ENCODE measurements around the gene CAMK1D. TPM values are rescaled to one million over a fixed set of nuclear protein-coding genes. Genes with fewer than 3 reads are reported as not detected.

The CAMK1D gene
- total RNA-seq, 4 donors from 2014 or later, result 13.5 to 21.4 (median 15.7) TPM

DNA sequence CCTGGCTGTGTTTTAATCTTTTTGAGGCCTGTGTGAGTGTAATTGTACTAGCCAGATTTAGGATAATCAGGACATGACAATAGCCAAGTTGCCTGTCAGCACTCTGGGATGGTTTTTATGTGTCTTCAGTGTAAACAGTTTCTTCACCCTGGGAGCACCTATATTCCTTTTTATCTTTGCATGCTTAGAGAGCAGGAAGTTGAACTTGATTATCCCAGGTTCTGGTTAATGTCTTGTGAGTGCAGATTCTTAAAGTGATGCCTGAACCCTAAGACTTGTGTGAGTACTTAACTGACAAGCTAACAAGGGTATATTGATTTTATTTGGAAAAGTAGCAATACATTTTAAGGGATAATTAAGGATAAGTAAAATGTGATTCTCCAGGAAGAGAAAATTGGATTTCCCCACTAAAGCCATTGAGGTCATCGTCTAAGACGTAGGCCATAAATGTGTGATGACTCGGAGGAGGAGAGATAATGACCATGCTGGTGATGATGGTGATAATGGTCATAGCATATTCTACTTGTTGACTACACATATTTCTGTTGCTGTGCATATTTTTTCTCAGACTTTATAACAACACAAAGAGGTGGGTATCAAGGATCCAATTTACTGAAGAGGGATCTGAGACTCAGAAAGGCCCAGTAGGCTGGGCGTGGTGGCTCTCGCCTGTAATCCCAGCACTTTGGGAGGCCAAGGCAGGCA, 234.7 kb downstream of the CAMK1D start:
- no peak overlapping the region for H3K27ac ChIP-seq
- no peaks in the 10 kb centered on the region for H3K27me3 ChIP-seq
- no peaks in the 10 kb centered on the region for H3K9me3 ChIP-seq
- intact Hi-C loops (cut with DNase I; ENCODE audit: low total_unique reads), result no loop called here
- H3K36me3 ChIP-seq, result no peaks in the 10 kb centered on the region
- TF ChIP-seq EP300 (IDR thresholded peaks at IDR 0.05; ENCODE audit: low read depth) (no peak), POLR2AphosphoS5 (IDR thresholded peaks at IDR 0.05) (no peak), POLR2A (IDR thresholded peaks at IDR 0.05) (no peak)
- TF ChIP-seq, protein P1, sequence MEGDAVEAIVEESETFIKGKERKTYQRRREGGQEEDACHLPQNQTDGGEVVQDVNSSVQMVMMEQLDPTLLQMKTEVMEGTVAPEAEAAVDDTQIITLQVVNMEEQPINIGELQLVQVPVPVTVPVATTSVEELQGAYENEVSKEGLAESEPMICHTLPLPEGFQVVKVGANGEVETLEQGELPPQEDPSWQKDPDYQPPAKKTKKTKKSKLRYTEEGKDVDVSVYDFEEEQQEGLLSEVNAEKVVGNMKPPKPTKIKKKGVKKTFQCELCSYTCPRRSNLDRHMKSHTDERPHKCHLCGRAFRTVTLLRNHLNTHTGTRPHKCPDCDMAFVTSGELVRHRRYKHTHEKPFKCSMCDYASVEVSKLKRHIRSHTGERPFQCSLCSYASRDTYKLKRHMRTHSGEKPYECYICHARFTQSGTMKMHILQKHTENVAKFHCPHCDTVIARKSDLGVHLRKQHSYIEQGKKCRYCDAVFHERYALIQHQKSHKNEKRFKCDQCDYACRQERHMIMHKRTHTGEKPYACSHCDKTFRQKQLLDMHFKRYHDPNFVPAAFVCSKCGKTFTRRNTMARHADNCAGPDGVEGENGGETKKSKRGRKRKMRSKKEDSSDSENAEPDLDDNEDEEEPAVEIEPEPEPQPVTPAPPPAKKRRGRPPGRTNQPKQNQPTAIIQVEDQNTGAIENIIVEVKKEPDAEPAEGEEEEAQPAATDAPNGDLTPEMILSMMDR (IDR thresholded peaks at IDR 0.05), result no peak
- DNase-seq, result no peak
- no peak overlapping the region for H3K4me3 ChIP-seq
- in situ Hi-C loops (cut with MboI; ENCODE audit: low pct_ligation_motif_present in 1 of 4, low pct_unique_long_range_greater_than_20kb in 1 of 4, low sequenced_read_pairs in 3 of 4), result no loop called here
- WGBS, 2 donors (ENCODE audit: low coverage in 1 of 2), result 77 to 86% methylated on average over 3 to 5 of the region's 5 CpGs
- peaks cover 0 to 11% (median 6%) of the 10 kb centered on the region in 4 donors for H3K4me1 ChIP-seq

DNA sequence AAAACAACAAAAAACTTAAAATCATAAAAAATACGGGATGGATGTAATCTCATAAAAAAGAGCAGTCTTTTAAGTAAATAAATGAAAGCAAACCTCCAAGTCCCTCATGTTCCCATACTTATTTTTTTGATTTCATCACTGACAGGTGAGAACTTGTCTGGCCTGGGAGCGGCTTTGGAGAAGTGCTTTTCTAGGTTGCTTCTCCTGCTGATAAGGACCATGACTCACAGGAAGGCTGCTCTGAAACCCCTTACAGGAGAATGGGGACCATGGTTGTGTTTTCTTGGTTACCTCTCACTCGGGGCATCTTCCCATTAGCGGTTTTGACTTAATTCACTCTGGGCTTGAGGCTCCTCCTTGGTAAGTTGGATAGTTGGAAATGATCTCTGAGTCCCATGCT, 237.4 kb downstream of the CAMK1D start:
- 76 to 78% methylated on average over 4 of the region's 4 CpGs for whole genome bisulfite sequencing, 2 donors (ENCODE audit: low coverage in 1 of 2)
- in situ Hi-C loops (cut with MboI; ENCODE audit: low pct_ligation_motif_present in 1 of 4, low pct_unique_long_range_greater_than_20kb in 1 of 4, low sequenced_read_pairs in 3 of 4) (no loop called here), intact Hi-C loops (cut with DNase I; ENCODE audit: low total_unique reads) (no loop called here)
- Histone ChIP-seq H3K4me1 (peaks cover 0 to 11% (median 6%) of the 10 kb centered on the region in 4 donors), H3K36me3 (no peaks in the 10 kb centered on the region), H3K9me3 (no peaks in the 10 kb centered on the region), H3K27ac (no peak overlapping the region), H3K4me3 (no peak overlapping the region), H3K27me3 (no peaks in the 10 kb centered on the region)
- TF ChIP-seq EP300 (IDR thresholded peaks at IDR 0.05; ENCODE audit: low read depth) (no peak), POLR2AphosphoS5 (IDR thresholded peaks at IDR 0.05) (no peak), POLR2A (IDR thresholded peaks at IDR 0.05) (no peak)
- TF ChIP-seq, protein P1 (IDR thresholded peaks at IDR 0.05), result no peak
- no peak for DNase-seq

DNA sequence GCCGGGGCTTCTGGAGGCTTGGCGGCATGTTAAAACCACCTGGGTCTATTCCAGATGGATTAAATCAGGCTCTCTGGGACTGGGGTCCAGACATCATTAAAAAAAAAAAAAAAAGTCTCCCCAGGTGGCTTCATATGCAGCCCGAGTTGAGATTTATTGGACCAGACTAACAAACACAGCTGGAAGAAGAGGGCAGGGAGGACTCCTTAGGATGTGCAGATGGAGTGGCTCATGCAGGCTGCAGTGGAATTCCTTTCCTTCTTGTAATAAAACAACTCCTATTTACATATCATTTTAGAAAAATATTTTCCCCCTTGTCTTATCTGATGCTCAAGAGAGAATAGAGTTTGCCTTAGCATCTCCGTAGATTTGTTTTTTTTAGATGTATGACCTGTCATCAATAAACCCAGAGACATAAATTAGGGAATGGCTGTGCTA, 238.1 kb downstream of the CAMK1D start:
- DNase-seq, result no peak
- 52 to 65% methylated on average over 4 of the region's 4 CpGs for WGBS, 2 donors (ENCODE audit: low coverage in 1 of 2)
- Histone ChIP-seq H3K27me3 (no peaks in the 10 kb centered on the region), H3K36me3 (no peaks in the 10 kb centered on the region), H3K9me3 (no peaks in the 10 kb centered on the region), H3K27ac (peak overlapping the region in 2 of 4 donors; percentile 3 to 23), H3K4me3 (no peak overlapping the region), H3K4me1 (peaks cover 0 to 11% (median 6%) of the 10 kb centered on the region in 4 donors)
- TF ChIP-seq POLR2AphosphoS5 (IDR thresholded peaks at IDR 0.05) (no peak), EP300 (IDR thresholded peaks at IDR 0.05; ENCODE audit: low read depth) (no peak), POLR2A (IDR thresholded peaks at IDR 0.05) (no peak)
- TF ChIP-seq, protein P1 (IDR thresholded peaks at IDR 0.05), result no peak
- intact Hi-C loops (cut with DNase I; ENCODE audit: low total_unique reads) (no loop called here), in situ Hi-C loops (cut with MboI; ENCODE audit: low pct_ligation_motif_present in 1 of 4, low pct_unique_long_range_greater_than_20kb in 1 of 4, low sequenced_read_pairs in 3 of 4) (no loop called here)

DNA sequence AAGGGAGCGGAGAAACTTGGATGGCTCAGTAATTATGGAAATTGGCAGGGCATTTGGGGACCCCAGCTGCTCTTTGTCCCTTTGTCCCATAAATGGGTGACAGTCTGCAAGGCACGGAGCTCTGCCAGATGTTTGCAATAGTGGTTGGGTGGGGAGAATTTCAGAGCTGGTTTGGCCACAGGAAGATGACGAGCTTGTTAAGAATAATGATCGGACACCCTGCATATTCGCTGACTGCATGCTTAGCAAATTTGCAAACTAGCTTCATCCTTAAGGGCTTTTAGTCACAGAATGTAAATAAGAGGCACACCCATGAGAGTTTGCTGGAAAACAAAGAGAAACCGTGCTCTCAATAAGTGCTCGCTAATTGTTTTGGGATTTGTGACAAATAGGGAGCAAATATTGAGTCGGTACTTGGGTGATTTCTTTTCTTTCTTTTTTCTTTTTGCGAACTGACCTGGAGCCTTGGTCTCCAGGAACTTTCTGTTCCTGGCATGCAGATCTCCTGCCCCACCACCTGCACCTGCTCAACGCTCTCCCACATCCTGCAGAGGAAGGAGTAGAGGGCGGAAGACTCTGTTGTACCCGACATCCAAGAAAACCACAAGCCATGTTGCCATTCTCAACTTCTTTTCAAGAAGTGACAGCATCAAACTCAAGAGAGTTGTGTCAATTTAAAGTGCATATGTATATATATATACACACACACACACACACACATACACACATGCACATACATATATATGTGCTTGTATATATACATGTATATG, 238.9 kb downstream of the CAMK1D start:
- no peaks in the 10 kb centered on the region for H3K36me3 ChIP-seq
- WGBS, 2 donors (ENCODE audit: low coverage in 1 of 2), result 48 to 72% methylated on average over 7 to 12 of the region's 12 CpGs
- no peaks in the 10 kb centered on the region for H3K27me3 ChIP-seq
- H3K27ac ChIP-seq, result peak overlapping the region in 3 of 4 donors; percentile 3 to 27 (median 23)
- no peaks in the 10 kb centered on the region for H3K9me3 ChIP-seq
- TF ChIP-seq EP300 (IDR thresholded peaks at IDR 0.05; ENCODE audit: low read depth) (no peak), POLR2A (IDR thresholded peaks at IDR 0.05) (no peak), POLR2AphosphoS5 (IDR thresholded peaks at IDR 0.05) (no peak)
- TF ChIP-seq, protein P1 (IDR thresholded peaks at IDR 0.05), result no peak
- peaks cover 0 to 11% (median 6%) of the 10 kb centered on the region in 4 donors for H3K4me1 ChIP-seq
- H3K4me3 ChIP-seq, result no peak overlapping the region
- in situ Hi-C loops (cut with MboI; ENCODE audit: low pct_ligation_motif_present in 1 of 4, low pct_unique_long_range_greater_than_20kb in 1 of 4, low sequenced_read_pairs in 3 of 4) (no loop called here), intact Hi-C loops (cut with DNase I; ENCODE audit: low total_unique reads) (no loop called here)
- peak; percentile 24 for DNase-seq
